Measurements from ENCODE around the gene SYCP2. TPM values are rescaled to one million over a fixed set of nuclear protein-coding genes. Genes with fewer than 3 reads are reported as not detected.

SYCP2 gene
- polyA plus RNA-seq, 1 of the 3 experiments (the other 2 are of a cell fraction) = 0.76 TPM

DNA sequence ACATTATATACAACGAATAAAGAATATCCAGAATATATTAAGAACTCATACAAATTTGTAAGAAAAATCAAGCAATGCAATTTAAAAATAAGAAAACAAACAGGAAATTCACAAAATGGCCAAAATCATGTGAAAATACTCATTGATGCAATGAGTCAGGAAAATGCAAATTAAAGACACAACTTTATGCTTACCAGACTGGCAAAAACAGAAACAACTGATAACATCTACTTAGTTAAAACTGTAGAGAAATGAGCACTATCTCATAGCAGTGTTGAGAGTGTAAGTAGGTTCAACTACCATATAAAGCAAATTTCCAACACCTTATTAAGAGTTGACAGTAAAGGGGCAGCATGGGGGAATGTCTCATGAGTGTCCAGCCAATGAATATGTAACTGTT, 62.3 kb downstream of the SYCP2 start (continued):
- TF ChIP-seq TEAD4 (IDR thresholded peaks at IDR 0.05; ENCODE audit: borderline replicate concordance, insufficient read depth) (no peak), GABPA (IDR thresholded peaks at IDR 0.05; ENCODE audit: low read depth) (no peak)
- TF ChIP-seq, protein P1, sequence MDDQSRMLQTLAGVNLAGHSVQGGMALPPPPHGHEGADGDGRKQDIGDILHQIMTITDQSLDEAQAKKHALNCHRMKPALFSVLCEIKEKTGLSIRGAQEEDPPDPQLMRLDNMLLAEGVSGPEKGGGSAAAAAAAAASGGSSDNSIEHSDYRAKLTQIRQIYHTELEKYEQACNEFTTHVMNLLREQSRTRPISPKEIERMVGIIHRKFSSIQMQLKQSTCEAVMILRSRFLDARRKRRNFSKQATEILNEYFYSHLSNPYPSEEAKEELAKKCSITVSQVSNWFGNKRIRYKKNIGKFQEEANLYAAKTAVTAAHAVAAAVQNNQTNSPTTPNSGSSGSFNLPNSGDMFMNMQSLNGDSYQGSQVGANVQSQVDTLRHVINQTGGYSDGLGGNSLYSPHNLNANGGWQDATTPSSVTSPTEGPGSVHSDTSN (IDR thresholded peaks at IDR 0.05) = no peak

- no peak overlapping the region for H3K4me3 ChIP-seq (ENCODE audit: low read depth in 2 of 2, low read length in 1 of 2)
- TF ChIP-seq POLR2AphosphoS5 (IDR thresholded peaks at IDR 0.05; ENCODE audit: low read depth, low read length) = no peak
- TF ChIP-seq USF1 (IDR thresholded peaks at IDR 0.05; ENCODE audit: borderline replicate concordance, low read depth) = no peak
- no peak for TF ChIP-seq TCF12 (IDR thresholded peaks at IDR 0.05)
- TF ChIP-seq SIN3A (IDR thresholded peaks at IDR 0.05; ENCODE audit: borderline replicate concordance, low read depth, low read length) = no peak
- no peak for TF ChIP-seq NRF1 (IDR thresholded peaks at IDR 0.05; ENCODE audit: low read depth, low read length)
- TF ChIP-seq GABPA (IDR thresholded peaks at IDR 0.05; ENCODE audit: low read depth) = no peak
- TF ChIP-seq EZH2phosphoT487 (IDR thresholded peaks at IDR 0.05; ENCODE audit: borderline replicate concordance, low read depth) = no peak
- TF ChIP-seq MEF2A (IDR thresholded peaks at IDR 0.05; ENCODE audit: borderline replicate concordance, low read depth) = no peak
- no peak overlapping the region for H3K9ac ChIP-seq
- H3K9me3 ChIP-seq = no peaks in the 10 kb centered on the region
- H3K79me2 ChIP-seq (ENCODE audit: insufficient read depth) = no peaks in the 10 kb centered on the region
- CTCF ChIA-PET = interaction anchor here (0.8 to 1.4 kb wide), 3 partner anchors 16 to 317 kb away, joined by 3 to 5 read pairs (median 4); no protein-coding TSS in a partner anchor
- no peak for DNase-seq
- WGBS (ENCODE audit: low lambda C conversion rate) = 79% methylated on average over 3 of the region's 3 CpGs
- H3K9me2 ChIP-seq = no peaks in the 10 kb centered on the region; the same call in 1 of the 2 replicates
- H2AFZ ChIP-seq (ENCODE audit: low read depth) = no peak overlapping the region
- H3F3A ChIP-seq (replicated peaks; ENCODE audit: insufficient read depth) = peaks cover 6% of the 10 kb centered on the region
- no peak overlapping the region for H3K4me2 ChIP-seq
- H4K20me1 ChIP-seq (ENCODE audit: insufficient read depth) = no peaks in the 10 kb centered on the region
- H3K4me1 ChIP-seq (ENCODE audit: control insufficient read depth in 1 of 2, insufficient read depth in 2 of 2, low read depth in 1 of 2, low read length in 1 of 2) = no peaks in the 10 kb centered on the region
- H3K36me3 ChIP-seq (replicated peaks in 1 of 2; ENCODE audit: control insufficient read depth in 1 of 2, insufficient read depth in 2 of 2, low read length in 1 of 2) = peaks cover 3 to 4% of the 10 kb centered on the region in 2 experiments
- no peak overlapping the region for H3K27ac ChIP-seq (ENCODE audit: low read depth in 2 of 2, low read length in 1 of 2)
- H3K27me3 ChIP-seq (ENCODE audit: insufficient read depth) = no peaks in the 10 kb centered on the region
- POLR2A ChIA-PET = no interaction called here
Observed at GRCh38 chr20:59866338-59866737, 67.1 kb downstream of the SYCP2 start.

GRCh38 chr20:59864726-59865125, 68.7 kb downstream of the SYCP2 start:
- H3F3A ChIP-seq (replicated peaks; ENCODE audit: insufficient read depth) = peaks cover 6% of the 10 kb centered on the region
- H3K9me2 ChIP-seq = no peaks in the 10 kb centered on the region; the same call in 1 of the 2 replicates
- H3K27ac ChIP-seq (ENCODE audit: low read depth in 2 of 2, low read length in 1 of 2) = no peak overlapping the region
- H4K20me1 ChIP-seq (ENCODE audit: insufficient read depth) = no peaks in the 10 kb centered on the region
- CTCF ChIA-PET = interaction anchor here (1.2 to 5.6 kb wide), 2 partner anchors 14 to 81 kb away, joined by 6 to 42 read pairs; no protein-coding TSS in a partner anchor
- H3K9me3 ChIP-seq = no peaks in the 10 kb centered on the region
- peaks cover 3 to 4% of the 10 kb centered on the region in 2 experiments for H3K36me3 ChIP-seq (replicated peaks in 1 of 2; ENCODE audit: control insufficient read depth in 1 of 2, insufficient read depth in 2 of 2, low read length in 1 of 2)
- POLR2A ChIA-PET = no interaction called here
- no peaks in the 10 kb centered on the region for H3K4me1 ChIP-seq (ENCODE audit: control insufficient read depth in 1 of 2, insufficient read depth in 2 of 2, low read depth in 1 of 2, low read length in 1 of 2)
- H3K4me3 ChIP-seq (ENCODE audit: low read depth in 2 of 2, low read length in 1 of 2) = no peak overlapping the region
- DNase-seq = no peak
- H3K27me3 ChIP-seq (ENCODE audit: insufficient read depth) = no peaks in the 10 kb centered on the region
- H3K9ac ChIP-seq = no peak overlapping the region
- H3K79me2 ChIP-seq (ENCODE audit: insufficient read depth) = no peaks in the 10 kb centered on the region
- H2AFZ ChIP-seq (ENCODE audit: low read depth) = no peak overlapping the region
- no peak for TF ChIP-seq RCOR1 (IDR thresholded peaks at IDR 0.05; ENCODE audit: low read length)
- TF ChIP-seq TAF1 (IDR thresholded peaks at IDR 0.05; ENCODE audit: borderline replicate concordance, low read depth, low read length) = no peak
- no peak for TF ChIP-seq POLR2AphosphoS5 (IDR thresholded peaks at IDR 0.05; ENCODE audit: low read depth, low read length)
- TF ChIP-seq TCF12 (IDR thresholded peaks at IDR 0.05) = no peak
- TF ChIP-seq JUND (IDR thresholded peaks at IDR 0.05) = no peak
- no peak for TF ChIP-seq USF1 (IDR thresholded peaks at IDR 0.05; ENCODE audit: borderline replicate concordance, low read depth)
- no peak overlapping the region for H3K4me2 ChIP-seq
- whole genome bisulfite sequencing (ENCODE audit: low lambda C conversion rate) = 85% methylated on average over 1 of the region's 1 CpG
